K562 (cell line): ENCODE measurements around the gene BOD1L2. TPM values are rescaled to one million over a fixed set of nuclear protein-coding genes. Genes with fewer than 3 reads are reported as not detected.

Source experiments
- CREM ChIP-seq: IDR thresholded peaks from 2 replicates; pipeline ENCODE4 v1.6.1; 2014; ENCODE audit warnings: antibody characterized with exemption, low read depth
- HDAC3 ChIP-seq: fragments of 450-650 bp; IDR thresholded peaks from 2 replicates; pipeline ENCODE4 v1.6.1; 2018; ENCODE audit warnings: borderline replicate concordance, mild to moderate bottlenecking, moderate library complexity; ENCODE audit not compliant: partially characterized antibody
- JUNB ChIP-seq: fragments of 450-650 bp; formaldehyde crosslinking; conservative IDR thresholded peaks from 2 replicates; pipeline ENCODE4 v1.4.0; 2020; ENCODE audit warnings: mild to moderate bottlenecking
- KAT8 ChIP-seq: fragments of 450-650 bp; IDR thresholded peaks from 2 replicates; pipeline ENCODE4 v1.6.1; 2016; ENCODE audit warnings: low read depth, mild to moderate bottlenecking
- KDM2B ChIP-seq: fragments of 250-450 bp; sonication (Bioruptor Pico); IDR thresholded peaks from 2 replicates; pipeline ENCODE4 v1.8.0; 2021; ENCODE audit warnings: mild to moderate bottlenecking, moderate library complexity
- LARP7 ChIP-seq: fragments of 450-650 bp; IDR thresholded peaks from 2 replicates; pipeline ENCODE4 v1.6.1; 2016
- NCOA1 ChIP-seq: fragments of 450-650 bp; IDR thresholded peaks from 2 replicates; pipeline ENCODE4 v1.6.1; 2016; ENCODE audit warnings: low read depth
- SAP30 ChIP-seq: fragments of 200-600 bp; sonication (generic); IDR thresholded peaks from 2 replicates; pipeline ENCODE4 v1.6.1; 2012; ENCODE audit warnings: borderline replicate concordance, low read depth, mild to moderate bottlenecking, moderate library complexity, low read length, control low read depth, inconsistent platforms; ENCODE audit not compliant: insufficient read depth, poor library complexity, severe bottlenecking
- SIX5 ChIP-seq, 2 experiments: IDR thresholded peaks; 2 replicates each; pipeline ENCODE4 v1.6.1; 2011; ENCODE audit warnings: low read length in 2 of 2, borderline replicate concordance in 1 of 2, low read depth in 1 of 2, mild to moderate bottlenecking in 1 of 2, moderate library complexity in 1 of 2; ENCODE audit not compliant: insufficient read depth in 1 of 2
- TCFL5 ChIP-seq: fragments of 250-450 bp; sonication (Bioruptor Pico); conservative IDR thresholded peaks from 2 replicates; pipeline ENCODE4 v1.6.1; 2021; ENCODE audit warnings: mild to moderate bottlenecking, moderate library complexity, matching md5 sums
- YY1 ChIP-seq, 3 experiments: IDR thresholded peaks; 2 replicates each; pipeline ENCODE4 v1.6.1; 2011; ENCODE audit warnings: low read length in 2 of 3, mild to moderate bottlenecking in 2 of 3, moderate library complexity in 2 of 3, borderline replicate concordance in 1 of 3, control low read depth in 1 of 3, low read depth in 1 of 3; ENCODE audit not compliant: insufficient read depth in 3 of 3, insufficient replicate concordance in 2 of 3, control insufficient read depth in 1 of 3, insufficient read length in 1 of 3; ENCODE audit errors: extremely low read depth in 1 of 3
- ZKSCAN8 ChIP-seq: fragments of 200-800 bp; sonication (Bioruptor generic); IDR thresholded peaks from 2 replicates; pipeline ENCODE4 v1.6.1; 2016; ENCODE audit warnings: missing genetic modification characterization, missing compliant biosample characterization
- ZNF184 ChIP-seq: sonication (generic); formaldehyde crosslinking; IDR thresholded peaks from 2 replicates; pipeline ENCODE4 v1.5.0; 2020; ENCODE audit warnings: missing genetic modification reagents
- ZNF282 ChIP-seq: sonication (generic); formaldehyde crosslinking; IDR thresholded peaks from 2 replicates; pipeline ENCODE4 v1.8.1; 2023; ENCODE audit warnings: missing genetic modification reagents
- ZNF408 ChIP-seq: fragments of 250-450 bp; sonication (Bioruptor Pico); IDR thresholded peaks from 2 replicates; pipeline ENCODE4 v1.4.0; 2020; ENCODE audit warnings: low read depth, mild to moderate bottlenecking, moderate library complexity
- ZNF76 ChIP-seq: fragments of 250-450 bp; sonication (Bioruptor Pico); IDR thresholded peaks from 2 replicates; pipeline ENCODE4 v1.4.0; 2020; ENCODE audit warnings: mild to moderate bottlenecking, moderate library complexity, borderline replicate concordance
- ZNF77 ChIP-seq: fragments of 250-450 bp; sonication (Bioruptor Pico); IDR thresholded peaks from 2 replicates; pipeline ENCODE4 v1.5.0; 2020
- polyA plus RNA-seq, 8 experiments: library from polyadenylated mRNA; depleted of rRNA in 4 of 8; stranded (reverse) in 5 of 8; unstranded in 3 of 8; fragments of >200 nt; fragmentation: Nextera tagmentation in 2 of 8; fragmentation: Illumina TruSeq in 1 of 8; extraction: Ambion mirVana in 2 of 8; extraction: Trizol in 1 of 8; gene quantifications; 2 replicates each; pipeline versions ENCODE4 v1.2.1 to v1.2.3, GENCODE V29; 2011 to 2014; ENCODE audit warnings: inconsistent platforms in 1 of 8, missing spikeins in 1 of 8
- total RNA-seq, 7 experiments: library from RNA; depleted of rRNA in 6 of 7; stranded (reverse); fragments of >200 nt in 6 of 7; fragmentation: Illumina TruSeq in 2 of 7; extraction: Trizol in 2 of 7; gene quantifications; 2 replicates each; pipeline versions ENCODE4 v1.2.1 to v1.2.3, GENCODE V29; 2011 to 2021; ENCODE audit warnings: low replicate concordance in 1 of 7
- TF ChIP-seq, protein P1 (sequence below): fragments of 450-650 bp; formaldehyde crosslinking; IDR thresholded peaks from 2 replicates; pipeline ENCODE4 v1.4.0; 2022; ENCODE audit warnings: missing genetic modification characterization
- TF ChIP-seq, protein P2 (sequence below): fragments of 250-450 bp; sonication (Bioruptor Pico); IDR thresholded peaks from 2 replicates; pipeline ENCODE4 v1.4.0; 2020; ENCODE audit warnings: mild to moderate bottlenecking, moderate library complexity
- TF ChIP-seq, protein P3 (sequence below), 2 experiments: fragments of 200-800 bp in 1 of 2; sonication (Bioruptor generic) in 1 of 2; sonication (generic) in 1 of 2; formaldehyde crosslinking in 1 of 2; IDR thresholded peaks in 1 of 2; conservative IDR thresholded peaks in 1 of 2; 2 replicates each; pipeline versions ENCODE4 v1.5.0 to v1.6.1; 2016 to 2020; ENCODE audit warnings: missing compliant biosample characterization in 1 of 2, missing genetic modification characterization in 1 of 2, missing genetic modification reagents in 1 of 2
- TF ChIP-seq, protein P4 (sequence below): fragments of 250-450 bp; sonication (Bioruptor Pico); IDR thresholded peaks from 2 replicates; pipeline ENCODE4 v1.8.0; 2022; ENCODE audit warnings: inconsistent platforms

BOD1L2 gene
- total and polyA plus RNA-seq, 9 of the 15 experiments (the other 6 are each of a cell fraction or from before 2014, with no cell fraction given) = 0.03 TPM; not detected in 8

DNA sequence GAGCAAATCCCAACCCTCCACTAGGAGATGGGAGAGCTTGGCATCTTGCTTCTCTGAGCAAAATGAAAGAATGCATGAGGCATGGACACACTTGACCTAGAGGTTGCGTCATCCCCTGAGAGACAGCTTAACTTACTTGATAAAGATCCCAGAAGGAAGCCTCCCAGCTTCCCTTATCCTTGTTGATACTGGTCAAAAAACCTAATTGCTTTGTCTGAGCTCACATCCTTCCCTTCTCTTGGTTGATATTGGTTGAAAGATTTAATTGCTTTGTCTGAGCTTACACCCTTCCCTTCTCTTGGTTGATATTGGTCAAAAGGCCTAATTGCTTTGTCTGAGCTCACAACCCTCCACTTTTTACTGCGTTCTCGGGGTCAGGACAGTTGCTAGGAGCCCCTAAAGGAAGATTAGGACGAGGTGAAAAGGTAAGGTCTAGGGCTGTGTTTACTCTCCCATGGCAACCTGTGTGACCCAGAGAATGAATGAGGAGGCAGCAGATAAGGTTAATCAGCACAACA, 12.2 kb upstream of the BOD1L2 start (continued):
- TF ChIP-seq, protein P1, sequence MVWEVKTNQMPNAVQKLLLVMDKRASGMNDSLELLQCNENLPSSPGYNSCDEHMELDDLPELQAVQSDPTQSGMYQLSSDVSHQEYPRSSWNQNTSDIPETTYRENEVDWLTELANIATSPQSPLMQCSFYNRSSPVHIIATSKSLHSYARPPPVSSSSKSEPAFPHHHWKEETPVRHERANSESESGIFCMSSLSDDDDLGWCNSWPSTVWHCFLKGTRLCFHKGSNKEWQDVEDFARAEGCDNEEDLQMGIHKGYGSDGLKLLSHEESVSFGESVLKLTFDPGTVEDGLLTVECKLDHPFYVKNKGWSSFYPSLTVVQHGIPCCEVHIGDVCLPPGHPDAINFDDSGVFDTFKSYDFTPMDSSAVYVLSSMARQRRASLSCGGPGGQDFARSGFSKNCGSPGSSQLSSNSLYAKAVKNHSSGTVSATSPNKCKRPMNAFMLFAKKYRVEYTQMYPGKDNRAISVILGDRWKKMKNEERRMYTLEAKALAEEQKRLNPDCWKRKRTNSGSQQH = no peak
- TF ChIP-seq ZNF184 (CRISPR knock-in tag) (no peak), TCFL5 (no peak), ZNF77 (CRISPR knock-in tag) (no peak), LARP7 (no peak), YY1 (IDR thresholded peaks at IDR 0.05; ENCODE audit: borderline replicate concordance in 1 of 3, control insufficient read depth in 1 of 3, extremely low read depth in 1 of 3, insufficient read depth in 3 of 3, insufficient read length in 1 of 3, insufficient replicate concordance in 2 of 3, low read depth in 1 of 3, low read length in 2 of 3) (no peak), JUNB (CRISPR knock-in tag) (no peak), ZNF282 (CRISPR knock-in tag) (no peak), KDM2B (CRISPR knock-in tag) (no peak), KAT8 (no peak), CREM (peak; percentile 48), ZNF76 (no peak), ZNF408 (CRISPR knock-in tag) (no peak), NCOA1 (no peak), SAP30 (no peak), ZKSCAN8 (no peak), SIX5 (IDR thresholded peaks at IDR 0.05; ENCODE audit: borderline replicate concordance in 1 of 2, insufficient read depth in 1 of 2, low read depth in 1 of 2, low read length in 2 of 2) (no peak), HDAC3 (no peak)
- TF ChIP-seq, protein P2, sequence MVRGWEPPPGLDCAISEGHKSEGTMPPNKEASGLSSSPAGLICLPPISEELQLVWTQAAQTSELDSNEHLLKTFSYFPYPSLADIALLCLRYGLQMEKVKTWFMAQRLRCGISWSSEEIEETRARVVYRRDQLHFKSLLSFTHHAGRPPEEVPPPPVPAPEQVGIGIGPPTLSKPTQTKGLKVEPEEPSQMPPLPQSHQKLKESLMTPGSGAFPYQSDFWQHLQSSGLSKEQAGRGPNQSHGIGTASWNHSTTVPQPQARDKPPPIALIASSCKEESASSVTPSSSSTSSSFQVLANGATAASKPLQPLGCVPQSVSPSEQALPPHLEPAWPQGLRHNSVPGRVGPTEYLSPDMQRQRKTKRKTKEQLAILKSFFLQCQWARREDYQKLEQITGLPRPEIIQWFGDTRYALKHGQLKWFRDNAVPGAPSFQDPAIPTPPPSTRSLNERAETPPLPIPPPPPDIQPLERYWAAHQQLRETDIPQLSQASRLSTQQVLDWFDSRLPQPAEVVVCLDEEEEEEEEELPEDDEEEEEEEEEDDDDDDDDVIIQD (CRISPR knock-in tag) = no peak
- TF ChIP-seq, protein P3, sequence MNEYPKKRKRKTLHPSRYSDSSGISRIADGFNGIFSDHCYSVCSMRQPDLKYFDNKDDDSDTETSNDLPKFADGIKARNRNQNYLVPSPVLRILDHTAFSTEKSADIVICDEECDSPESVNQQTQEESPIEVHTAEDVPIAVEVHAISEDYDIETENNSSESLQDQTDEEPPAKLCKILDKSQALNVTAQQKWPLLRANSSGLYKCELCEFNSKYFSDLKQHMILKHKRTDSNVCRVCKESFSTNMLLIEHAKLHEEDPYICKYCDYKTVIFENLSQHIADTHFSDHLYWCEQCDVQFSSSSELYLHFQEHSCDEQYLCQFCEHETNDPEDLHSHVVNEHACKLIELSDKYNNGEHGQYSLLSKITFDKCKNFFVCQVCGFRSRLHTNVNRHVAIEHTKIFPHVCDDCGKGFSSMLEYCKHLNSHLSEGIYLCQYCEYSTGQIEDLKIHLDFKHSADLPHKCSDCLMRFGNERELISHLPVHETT (CRISPR knock-in tag; conservative IDR thresholded peaks at IDR 0.05 in 1 of 2, IDR thresholded peaks at IDR 0.05 in 1 of 2) = no peak
- TF ChIP-seq, protein P4, sequence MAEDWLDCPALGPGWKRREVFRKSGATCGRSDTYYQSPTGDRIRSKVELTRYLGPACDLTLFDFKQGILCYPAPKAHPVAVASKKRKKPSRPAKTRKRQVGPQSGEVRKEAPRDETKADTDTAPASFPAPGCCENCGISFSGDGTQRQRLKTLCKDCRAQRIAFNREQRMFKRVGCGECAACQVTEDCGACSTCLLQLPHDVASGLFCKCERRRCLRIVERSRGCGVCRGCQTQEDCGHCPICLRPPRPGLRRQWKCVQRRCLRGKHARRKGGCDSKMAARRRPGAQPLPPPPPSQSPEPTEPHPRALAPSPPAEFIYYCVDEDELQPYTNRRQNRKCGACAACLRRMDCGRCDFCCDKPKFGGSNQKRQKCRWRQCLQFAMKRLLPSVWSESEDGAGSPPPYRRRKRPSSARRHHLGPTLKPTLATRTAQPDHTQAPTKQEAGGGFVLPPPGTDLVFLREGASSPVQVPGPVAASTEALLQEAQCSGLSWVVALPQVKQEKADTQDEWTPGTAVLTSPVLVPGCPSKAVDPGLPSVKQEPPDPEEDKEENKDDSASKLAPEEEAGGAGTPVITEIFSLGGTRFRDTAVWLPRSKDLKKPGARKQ (CRISPR knock-in tag) = no peak
